NCI-H1417 (cell line): Measurements from ENCODE around the gene GPR146.
A peak's percentile ranks its signal among the peaks of the same experiment; 100 is the strongest.

ENCODE experiments used
- DNase-seq, 3 experiments: peaks; one replicate each; lab custom pipeline; 2025; lab: John Stamatoyannopoulos, UW

GPR146 gene

GRCh38 chr7:1076184-1077072 is 32.1 kb downstream of the GPR146 start:
- no peak for DNase-seq

- no peak for DNase-seq
These were observed 34.2 kb downstream of the GPR146 start for GRCh38 chr7:1078519-1078918.

GRCh38 chr7:1078985-1079384 is 34.6 kb downstream of the GPR146 start:
- DNase-seq: no peak

- DNase-seq: no peak
These were observed 35.2 kb downstream of the GPR146 start for GRCh38 chr7:1079546-1079945.

- no peak for DNase-seq
These were observed 36.0 kb downstream of the GPR146 start for GRCh38 chr7:1080252-1080920.

GRCh38 chr7:1080921-1081255 is 36.5 kb downstream of the GPR146 start:
- no peak for DNase-seq

- DNase-seq: peak in 1 of 3 experiments; percentile 38
These were observed 37.0 kb downstream of the GPR146 start for GRCh38 chr7:1081336-1081735.

GRCh38 chr7:1081931-1082401 is 37.6 kb downstream of the GPR146 start:
- peak in 2 of 3 experiments; percentile 81 to 90 for DNase-seq

- no peak for DNase-seq
These were observed 39.6 kb downstream of the GPR146 start for GRCh38 chr7:1083729-1084657.

- DNase-seq: no peak
These were observed 40.9 kb downstream of the GPR146 start for GRCh38 chr7:1085266-1085665.

- DNase-seq: no peak
These were observed 41.6 kb downstream of the GPR146 start for GRCh38 chr7:1085910-1086421.

- DNase-seq: peak in 1 of 3 experiments; percentile 12
These were observed 42.5 kb downstream of the GPR146 start for GRCh38 chr7:1086588-1087464.

- no peak for DNase-seq
These were observed 43.1 kb downstream of the GPR146 start for GRCh38 chr7:1087465-1087814.

- no peak for DNase-seq
These were observed 43.9 kb downstream of the GPR146 start, which contains the start of gene GPER1 for GRCh38 chr7:1087952-1088920. Gene GPER1, plus strand, starts transcription at chr7:1088113. Its CDS starts 3,616 bp downstream, at chr7:1091729.

- no peak for DNase-seq
These were observed 45.9 kb downstream of the GPR146 start for GRCh38 chr7:1090236-1090635.

GRCh38 chr7:1090686-1091643 is 46.6 kb downstream of the GPR146 start:
- no peak for DNase-seq

GRCh38 chr7:1091644-1092027 is 47.3 kb downstream of the GPR146 start:
- no peak for DNase-seq

GRCh38 chr7:1092161-1092632 is 47.9 kb downstream of the GPR146 start:
- no peak for DNase-seq
